ENCODE data around the gene ZNF526.

DNA sequence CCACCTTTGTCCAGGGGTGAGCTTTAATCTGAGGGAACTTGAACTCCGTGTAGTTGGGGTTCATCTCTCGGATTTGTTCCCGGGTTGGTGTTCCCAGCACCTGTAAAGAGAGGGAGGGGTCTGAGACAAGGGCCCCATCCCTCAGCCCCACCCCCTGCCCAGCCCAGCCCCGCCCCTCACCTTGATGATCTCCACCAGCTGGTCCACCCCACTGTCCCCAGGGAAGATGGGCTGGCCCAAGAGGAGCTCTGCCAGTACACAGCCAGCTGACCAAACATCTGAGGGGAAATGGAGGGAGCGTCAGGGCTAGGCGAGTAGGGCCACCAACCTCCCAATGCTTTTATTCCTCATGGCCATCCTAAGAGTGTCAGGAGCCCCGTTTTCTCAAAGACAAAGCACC is 13.0 kb downstream of the ZNF526 start:
- TF ChIP-seq, protein P1, sequence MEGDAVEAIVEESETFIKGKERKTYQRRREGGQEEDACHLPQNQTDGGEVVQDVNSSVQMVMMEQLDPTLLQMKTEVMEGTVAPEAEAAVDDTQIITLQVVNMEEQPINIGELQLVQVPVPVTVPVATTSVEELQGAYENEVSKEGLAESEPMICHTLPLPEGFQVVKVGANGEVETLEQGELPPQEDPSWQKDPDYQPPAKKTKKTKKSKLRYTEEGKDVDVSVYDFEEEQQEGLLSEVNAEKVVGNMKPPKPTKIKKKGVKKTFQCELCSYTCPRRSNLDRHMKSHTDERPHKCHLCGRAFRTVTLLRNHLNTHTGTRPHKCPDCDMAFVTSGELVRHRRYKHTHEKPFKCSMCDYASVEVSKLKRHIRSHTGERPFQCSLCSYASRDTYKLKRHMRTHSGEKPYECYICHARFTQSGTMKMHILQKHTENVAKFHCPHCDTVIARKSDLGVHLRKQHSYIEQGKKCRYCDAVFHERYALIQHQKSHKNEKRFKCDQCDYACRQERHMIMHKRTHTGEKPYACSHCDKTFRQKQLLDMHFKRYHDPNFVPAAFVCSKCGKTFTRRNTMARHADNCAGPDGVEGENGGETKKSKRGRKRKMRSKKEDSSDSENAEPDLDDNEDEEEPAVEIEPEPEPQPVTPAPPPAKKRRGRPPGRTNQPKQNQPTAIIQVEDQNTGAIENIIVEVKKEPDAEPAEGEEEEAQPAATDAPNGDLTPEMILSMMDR (conservative IDR thresholded peaks at IDR 0.05) = no peak
- TF ChIP-seq ZFX (IDR thresholded peaks at IDR 0.05) = no peak
